Raji (cell line): ENCODE measurements around the gene FILIP1L.

Experiments
- POLR2A ChIP-seq: IDR thresholded peaks from 2 replicates; pipeline ENCODE4 v1.6.1; 2011; ENCODE audit warnings: low read depth, low read length, control low read depth; ENCODE audit not compliant: insufficient read depth

FILIP1L gene

GRCh38 chr3:99858469-99858868 is 255.8 kb downstream of the FILIP1L start:
- TF ChIP-seq POLR2A, result no peak

- TF ChIP-seq POLR2A, result no peak
Measured at GRCh38 chr3:99857278-99857677, 257.0 kb downstream of the FILIP1L start.

GRCh38 chr3:99856437-99857220 is 257.7 kb downstream of the FILIP1L start:
- no peak for TF ChIP-seq POLR2A

- TF ChIP-seq POLR2A, result no peak
Measured at GRCh38 chr3:99855900-99856299, 258.4 kb downstream of the FILIP1L start.

- TF ChIP-seq POLR2A, result no peak
Measured at GRCh38 chr3:99854756-99855298, 259.5 kb downstream of the FILIP1L start.

GRCh38 chr3:99852851-99853250 is 261.4 kb downstream of the FILIP1L start:
- TF ChIP-seq POLR2A, result no peak

GRCh38 chr3:99851955-99852354 is 262.3 kb downstream of the FILIP1L start:
- no peak for TF ChIP-seq POLR2A

GRCh38 chr3:99850608-99851007 is 263.7 kb downstream of the FILIP1L start:
- TF ChIP-seq POLR2A, result no peak

GRCh38 chr3:99848433-99848832 is 265.9 kb downstream of the FILIP1L start:
- no peak for TF ChIP-seq POLR2A

- TF ChIP-seq POLR2A, result no peak
Measured at GRCh38 chr3:99846477-99847160, 267.7 kb downstream of the FILIP1L start.

GRCh38 chr3:99845999-99846398 is 268.3 kb downstream of the FILIP1L start:
- TF ChIP-seq POLR2A, result no peak

GRCh38 chr3:99845331-99845730 is 269.0 kb downstream of the FILIP1L start:
- no peak for TF ChIP-seq POLR2A

GRCh38 chr3:99843590-99844258 is 270.6 kb downstream of the FILIP1L start:
- no peak for TF ChIP-seq POLR2A

GRCh38 chr3:99842826-99843589 is 271.3 kb downstream of the FILIP1L start:
- no peak for TF ChIP-seq POLR2A

- no peak for TF ChIP-seq POLR2A
Measured at GRCh38 chr3:99839613-99840012, 274.7 kb downstream of the FILIP1L start.
